NK-92 (cell line): Measurements from ENCODE around the gene IFNA17.
"Not testable (repeated sequence)": the region's sequence is repeated elsewhere in the genome, so short reads cannot be mapped to it uniquely, and the experiment has no call there.

Experiments
- DNase-seq: peaks from one replicate; lab custom pipeline; 2025; ENCODE audit not compliant: unreplicated experiment; lab: John Stamatoyannopoulos, UW

IFNA17 gene

GRCh38 chr9:21210782-21211181 is 17.2 kb downstream of the IFNA17 start:
- DNase-seq: not testable (repeated sequence)

DNA sequence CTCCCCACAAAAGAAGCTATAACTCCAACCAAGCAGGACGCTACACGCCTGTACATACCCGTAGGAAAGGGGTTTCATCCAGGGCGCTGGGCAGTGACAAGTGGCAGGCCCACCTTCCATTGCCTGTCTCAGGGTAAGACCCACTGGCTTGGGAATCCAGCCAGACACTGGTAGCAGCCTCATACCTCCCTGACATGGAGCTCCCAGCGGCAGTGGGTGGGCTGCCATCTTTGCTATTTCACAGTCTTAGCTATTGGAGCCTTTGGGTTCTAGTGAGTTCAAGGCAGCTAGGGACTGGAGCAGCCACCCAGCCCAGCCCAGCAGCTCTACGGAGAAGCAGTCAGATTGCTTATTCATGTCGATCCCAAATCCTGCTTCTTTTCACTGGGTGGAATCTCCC is 17.7 kb downstream of the IFNA17 start:
- DNase-seq: no peak

DNA sequence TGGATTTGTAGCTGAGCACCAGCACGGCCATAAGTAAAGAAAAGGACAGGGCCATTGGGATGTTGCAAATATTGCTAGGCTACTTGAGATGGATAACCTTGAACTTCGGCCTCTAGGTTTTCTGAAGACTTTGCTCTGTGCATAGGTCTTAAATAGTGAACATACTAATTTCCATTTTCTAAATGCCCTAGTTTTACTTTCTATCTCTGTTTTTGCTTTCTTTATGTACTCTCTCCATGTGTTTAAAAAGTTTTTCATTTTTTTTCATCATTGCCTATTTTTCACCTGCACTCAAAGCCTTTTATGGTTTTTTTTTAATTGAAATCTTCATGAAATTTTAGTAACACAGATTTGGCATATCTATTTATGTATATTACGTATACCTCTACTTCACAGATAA is 21.0 kb downstream of the IFNA17 start, which contains the start of gene IFNA10:
IFNA10 (minus strand) TSS at position 101 of the 400 bp plus-strand sequence; CDS start at position 55, 46 bp downstream.
- not testable (repeated sequence) for DNase-seq

GRCh38 chr9:21205204-21205603 is 22.8 kb downstream of the IFNA17 start:
- DNase-seq: no peak

DNA sequence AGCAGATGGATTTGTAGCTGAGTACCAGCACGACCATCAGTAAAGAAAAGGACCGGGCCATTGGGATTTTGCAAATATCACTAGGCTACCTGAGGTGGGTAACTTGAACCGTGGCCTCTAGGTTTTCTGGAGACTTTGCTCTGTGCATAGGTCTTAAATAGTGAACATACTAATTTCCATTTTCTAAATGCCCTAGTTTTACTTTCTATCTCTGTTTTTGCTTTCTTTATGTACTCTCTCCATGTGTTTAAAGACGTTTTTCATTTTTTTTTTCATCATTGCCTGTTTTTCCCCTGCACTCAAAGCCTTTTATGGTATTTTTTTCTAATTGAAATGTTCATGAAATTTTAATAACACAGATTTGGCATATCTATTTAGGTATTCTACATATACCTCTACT is 25.9 kb downstream of the IFNA17 start, which contains the start of gene IFNA7:
IFNA7 (minus strand) TSS at position 101 of the 400 bp plus-strand sequence; CDS start at position 61, 40 bp downstream.
- DNase-seq: not testable (repeated sequence)

DNA sequence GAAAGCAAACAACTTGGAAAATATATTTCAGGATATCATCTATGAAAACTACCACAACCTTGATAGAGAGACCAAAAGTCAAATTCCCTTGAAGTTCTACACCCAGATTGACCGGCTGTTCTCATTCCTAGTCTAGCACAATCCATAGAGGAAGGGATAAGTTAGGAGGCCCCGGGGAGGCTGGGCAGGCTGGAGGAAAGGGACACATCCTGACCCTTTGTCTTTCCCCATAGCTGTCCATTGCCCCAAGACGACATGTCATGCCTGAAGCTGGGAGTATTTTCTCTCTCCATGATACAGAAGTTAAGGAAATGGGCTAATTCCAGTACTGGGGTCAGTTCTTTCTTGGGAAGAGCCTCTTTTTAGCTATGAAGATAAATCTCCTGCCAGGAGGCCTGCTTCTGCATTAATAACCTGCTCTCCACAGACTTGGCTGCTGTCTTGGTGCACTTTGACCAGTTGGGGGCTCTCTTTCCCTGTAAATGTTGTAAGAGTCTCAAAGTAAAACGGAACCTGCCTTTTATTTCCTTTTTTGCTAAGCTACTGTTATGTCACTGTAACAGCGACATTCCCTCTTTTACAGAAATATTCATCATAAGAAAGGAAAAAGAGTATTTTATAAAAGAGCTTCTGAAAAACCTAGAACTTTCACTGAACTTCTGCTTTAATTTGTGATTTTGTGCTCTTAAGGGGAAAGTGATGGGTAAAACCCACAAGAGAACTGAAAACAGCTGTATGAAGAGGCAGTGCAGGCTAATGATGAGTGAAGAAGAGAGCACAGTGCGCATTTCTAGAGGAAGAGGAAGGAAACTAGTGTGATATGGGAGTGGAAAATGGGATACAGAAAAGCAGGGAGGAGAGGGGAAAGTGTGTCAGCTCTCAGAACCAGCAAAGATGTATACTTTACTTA is 32.9 kb downstream of the IFNA17 start:
- DNase-seq: not testable (repeated sequence)

DNA sequence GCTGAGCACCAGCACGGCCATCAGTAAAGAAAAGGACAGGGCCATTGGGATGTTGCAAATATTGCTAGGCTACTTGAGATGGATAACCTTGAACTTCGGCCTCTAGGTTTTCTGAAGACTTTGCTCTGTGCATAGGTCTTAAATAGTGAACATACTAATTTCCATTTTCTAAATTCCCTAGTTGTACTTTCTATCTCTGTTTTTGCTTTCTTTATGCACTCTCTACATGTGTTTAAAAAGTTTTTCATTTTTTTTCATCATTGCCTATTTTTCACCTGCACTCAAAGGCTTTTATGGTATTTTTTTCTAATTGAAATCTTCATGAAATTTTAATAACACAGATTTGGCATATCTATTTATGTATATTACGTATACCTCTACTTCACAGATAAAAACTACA is 40.5 kb downstream of the IFNA17 start, which contains the start of gene IFNA4:
IFNA4 (minus strand) TSS at position 101 of the 400 bp plus-strand sequence; CDS start at position 45, 56 bp downstream.
- DNase-seq: not testable (repeated sequence)

- not testable (repeated sequence) for DNase-seq
Measured at GRCh38 chr9:21182810-21183736, 44.9 kb downstream of the IFNA17 start.
